B cell (primary cell): Measurements from ENCODE around the gene MAG. TPM values are rescaled to one million over a fixed set of nuclear protein-coding genes. Genes with fewer than 3 reads are reported as not detected.

Experiments
- ATAC-seq: fragments of 200-7000 bp; cut with Tn5 transposase; one replicate; pipeline ENCODE4 v1.10.0; 2021; ENCODE audit warnings: low read depth, mild to moderate bottlenecking, moderate number of reproducible peaks, moderate library complexity
- CTCF ChIA-PET: fragments of 350-600 bp; sonication (Branson Sonifier 250); formaldehyde crosslinking; loops from one replicate; lab custom pipeline; 2021; ENCODE audit warnings: antibody characterized with exemption, inconsistent platforms; lab: Charles Lee
- POLR2A ChIA-PET: fragments of 350-600 bp; sonication (Branson Sonifier 250); formaldehyde crosslinking; loops from one replicate; lab custom pipeline; 2021; ENCODE audit warnings: antibody characterized with exemption; lab: Charles Lee
- DNase-seq: peaks from one replicate; pipeline ENCODE4 v3.0.0; 2013
- H2AFZ ChIP-seq: 2 replicates; pipeline ENCODE4 v1.6.1; 2012; ENCODE audit warnings: mild to moderate bottlenecking, low read depth, low read length; ENCODE audit not compliant: insufficient read depth, poor library complexity, severe bottlenecking
- H3K27ac ChIP-seq, 2 donors: 1 replicate in 1 of 2; 2 replicates in 1 of 2; pipeline ENCODE4 v1.5.1; 2012 to 2013; ENCODE audit warnings: low read length in 2 of 2, mild to moderate bottlenecking in 2 of 2, moderate library complexity in 1 of 2
- H3K27me3 ChIP-seq, 4 experiments: fragments of 200-600 bp in 1 of 4; sonication (generic) in 1 of 4; replicated peaks in 1 of 4; 1 replicate in 2 of 4; 2 replicates in 2 of 4; pipeline versions ENCODE4 v1.6.1 to v1.7.0; 2013 to 2016; ENCODE audit warnings: low read length in 3 of 4, mild to moderate bottlenecking in 2 of 4, mixed read lengths in 1 of 4, moderate library complexity in 1 of 4; ENCODE audit not compliant: insufficient read depth in 4 of 4, control insufficient read depth in 3 of 4; ENCODE audit errors: control extremely low read depth in 1 of 4
- H3K36me3 ChIP-seq, 2 experiments: replicated peaks in 1 of 2; 1 replicate in 1 of 2; 2 replicates in 1 of 2; pipeline versions ENCODE4 v1.6.1 to v1.7.1; 2013; ENCODE audit warnings: low read length in 1 of 2; ENCODE audit not compliant: insufficient read depth in 2 of 2, control insufficient read depth in 1 of 2; ENCODE audit errors: control extremely low read depth in 1 of 2, extremely low read depth in 1 of 2
- H3K4me1 ChIP-seq, 2 donors: fragments of 200-600 bp in 1 of 2; sonication (generic) in 1 of 2; 1 replicate in 1 of 2; 2 replicates in 1 of 2; pipeline versions ENCODE4 v1.5.1 to v1.6.1; 2013 to 2017; ENCODE audit warnings: low read length in 2 of 2; ENCODE audit not compliant: control insufficient read depth in 2 of 2, insufficient read depth in 2 of 2
- H3K4me2 ChIP-seq: replicated peaks from 2 replicates; pipeline ENCODE3; 2012; ENCODE audit warnings: mild to moderate bottlenecking, low read depth, low read length; ENCODE audit not compliant: poor library complexity, severe bottlenecking
- H3K4me3 ChIP-seq, 5 experiments: fragments of 200-600 bp in 1 of 5; sonication (generic) in 1 of 5; 1 replicate in 3 of 5; 2 replicates in 2 of 5; pipeline versions ENCODE4 v1.5.1 to v1.7.0; 2011 to 2016; ENCODE audit warnings: low read length in 4 of 5, mild to moderate bottlenecking in 4 of 5, low read depth in 2 of 5, control low read depth in 1 of 5, moderate library complexity in 1 of 5; ENCODE audit not compliant: insufficient read depth in 1 of 5; ENCODE audit errors: control extremely low read depth in 1 of 5, extremely low read depth in 1 of 5
- H3K79me2 ChIP-seq: fragments of 200-600 bp; sonication (generic); one replicate; pipeline ENCODE4 v1.6.0; 2016; ENCODE audit warnings: low read length; ENCODE audit not compliant: control insufficient read depth, insufficient read depth
- H3K9ac ChIP-seq: fragments of 200-600 bp; sonication (generic); 2 replicates; pipeline ENCODE4 v1.6.1; 2017; ENCODE audit warnings: mild to moderate bottlenecking, low read length, moderate library complexity
- H3K9me3 ChIP-seq, 3 donors: one replicate each; pipeline versions ENCODE4 v1.6.1 to v1.7.1; 2013; ENCODE audit warnings: low read length in 2 of 3; ENCODE audit not compliant: control insufficient read depth in 2 of 3, insufficient read depth in 1 of 3; ENCODE audit errors: control extremely low read depth in 1 of 3
- H4K20me1 ChIP-seq: 2 replicates; pipeline ENCODE4 v1.6.0; 2012; ENCODE audit warnings: mild to moderate bottlenecking, low read length; ENCODE audit not compliant: insufficient read depth, control insufficient read depth, poor library complexity, severe bottlenecking
- H3K27ac Mint-ChIP-seq: one replicate; pipeline ENCODE4 v1.8.0; 2021; ENCODE audit warnings: mixed read lengths
- H3K27me3 Mint-ChIP-seq: one replicate; pipeline ENCODE4 v1.8.0; 2021; ENCODE audit warnings: mixed read lengths
- H3K4me1 Mint-ChIP-seq: one replicate; pipeline ENCODE4 v1.8.0; 2021; ENCODE audit warnings: mixed read lengths
- H3K4me3 Mint-ChIP-seq: one replicate; pipeline ENCODE4 v1.8.0; 2021; ENCODE audit warnings: mixed read lengths
- H3K9me3 Mint-ChIP-seq: one replicate; pipeline ENCODE4 v1.8.0; 2022; ENCODE audit warnings: mixed read lengths; ENCODE audit not compliant: insufficient read depth
- CTCF ChIP-seq: fragments of 200-600 bp; IDR thresholded peaks from one replicate; pipeline ENCODE4 v1.8.0; 2022; ENCODE audit warnings: antibody characterized with exemption, mild to moderate bottlenecking
- EZH2 ChIP-seq: IDR thresholded peaks from 2 replicates; pipeline ENCODE4 v1.6.1; 2012; ENCODE audit warnings: borderline replicate concordance, low read depth, mild to moderate bottlenecking, moderate library complexity, low read length; ENCODE audit not compliant: insufficient read depth, poor library complexity, severe bottlenecking
- WGBS: methylation state at CpG from one replicate; pipeline ENCODE4 v1.1.5; 2013; ENCODE audit warnings: missing lambda C conversion rate; ENCODE audit not compliant: insufficient coverage; 5-methylcytosine and 5-hydroxymethylcytosine counted together
- intact Hi-C: fragments of 100-400 bp; cut with micrococcal nuclease; formaldehyde crosslinking; loops from one replicate; pipeline ENCODE4 v1.10.0; 2022
- polyA plus RNA-seq: library from polyadenylated mRNA; depleted of rRNA; stranded (reverse); fragments of >200 nt; gene quantifications from 2 replicates; pipeline ENCODE4 v1.2.3, GENCODE V29; 2012
- total RNA-seq, 2 donors: library from RNA; stranded (reverse); fragments of 120-200 nt in 1 of 2; gene quantifications; 1 replicate in 1 of 2; 2 replicates in 1 of 2; pipeline versions ENCODE4 v1.2.3 to v1.2.4, GENCODE V29; 2013 to 2022

Gene MAG
- total and polyA plus RNA-seq, 2 donors (not counting 1 experiment from before 2014, with no cell fraction given), result 0.12 to 0.58 TPM

- no peaks in the 10 kb centered on the region for H3K27me3 Mint-ChIP-seq
- no peak overlapping the region for H3K9ac ChIP-seq
- H3K9me3 Mint-ChIP-seq, result no peaks in the 10 kb centered on the region
- H3K27ac Mint-ChIP-seq, result no peak overlapping the region
- CTCF ChIA-PET, result interaction anchor here (1.0 to 1.7 kb wide), 5 partner anchors 12 to 217 kb away, joined by 3 to 7 read pairs (median 4); no protein-coding TSS in a partner anchor
- H2AFZ ChIP-seq, result no peak overlapping the region
- peaks cover 0 to 6% (median 0%) of the 10 kb centered on the region in 4 experiments for H3K27me3 ChIP-seq
- no peak overlapping the region for H3K4me3 Mint-ChIP-seq
- H3K36me3 ChIP-seq, result peaks cover 0 to 8% of the 10 kb centered on the region in 2 experiments
- no peak overlapping the region for H3K4me2 ChIP-seq
- POLR2A ChIA-PET, result interaction anchor here (0.7 to 1.1 kb wide), 4 partner anchors 12 to 157 kb away, joined by 3 to 5 read pairs (median 3); no protein-coding TSS in a partner anchor
- peaks cover 5% of the 10 kb centered on the region for H4K20me1 ChIP-seq
- H3K27ac ChIP-seq, result no peak overlapping the region
- TF ChIP-seq EZH2 (no peak), CTCF (no peak)
- H3K4me1 Mint-ChIP-seq, result peaks cover 29% of the 10 kb centered on the region
- intact Hi-C loops, result no loop called here
- peaks cover 13 to 30% of the 10 kb centered on the region in 2 donors for H3K4me1 ChIP-seq
- no peaks in the 10 kb centered on the region for H3K9me3 ChIP-seq
- H3K79me2 ChIP-seq, result no peaks in the 10 kb centered on the region
- no peak overlapping the region for H3K4me3 ChIP-seq
- DNase-seq, result no peak
- ATAC-seq, result no peak
- no CpG with 5 or more reads among the region's 2 CpGs for WGBS
These were observed 40.5 kb upstream of the MAG start for GRCh38 chr19:35251456-35251855.
